Measurements from ENCODE around the gene EPHA1.
"Not testable (repeated sequence)": the region's sequence is repeated elsewhere in the genome, so short reads cannot be mapped to it uniquely, and the experiment has no call there.

EPHA1 gene

DNA sequence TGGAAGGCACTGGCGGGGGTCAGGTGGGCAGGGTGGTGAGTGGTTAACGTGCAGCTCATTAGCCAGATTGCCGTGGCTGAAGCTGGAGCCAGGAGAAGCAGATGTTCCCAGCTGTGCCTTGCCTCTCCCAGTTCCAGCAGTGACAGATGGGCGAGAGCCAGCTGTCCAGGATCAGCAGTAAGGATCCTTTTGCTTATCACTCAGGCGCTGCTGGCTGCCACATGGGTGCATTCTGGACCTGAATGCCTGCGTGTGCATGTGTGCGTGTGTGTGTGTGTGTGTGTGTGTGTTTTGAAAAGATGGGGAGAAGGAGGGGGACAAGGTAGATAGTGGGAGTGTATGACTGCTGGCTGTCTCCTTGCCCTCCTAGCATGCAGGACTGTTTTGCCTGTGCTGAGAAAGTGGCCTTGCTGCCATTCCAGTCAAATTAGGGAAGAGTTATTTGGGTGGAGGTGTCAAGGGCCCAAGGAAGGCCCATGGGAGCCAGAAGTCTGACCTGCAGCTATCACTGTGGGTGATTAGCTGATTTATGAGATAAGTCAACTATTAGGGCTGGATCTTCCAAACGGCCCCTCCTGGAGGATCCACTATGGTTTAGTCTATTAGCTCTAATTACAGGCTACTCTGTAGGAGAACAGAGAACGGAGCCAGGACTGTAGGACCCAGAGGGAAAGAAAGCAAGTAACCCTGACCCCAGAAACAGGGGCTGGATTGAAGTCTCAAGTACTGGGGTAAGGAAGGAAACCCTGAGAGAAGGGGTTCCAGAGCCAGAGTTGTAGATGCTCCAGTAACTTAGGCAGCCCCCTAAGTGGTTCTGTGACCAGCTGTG lies 3.3 kb downstream of the EPHA1 start:
- ChIA-PET POLR2A (ENCODE audit: low non-redundant PET) (interaction anchor here (1.1 kb wide), 1 partner anchor 17 kb away, joined by 3 read pairs; no protein-coding TSS in a partner anchor), CTCF (interaction anchor here (0.6 to 0.7 kb wide), 2 partner anchors 10 to 409 kb away, joined by 3 to 5 read pairs; no protein-coding TSS in a partner anchor)

DNA sequence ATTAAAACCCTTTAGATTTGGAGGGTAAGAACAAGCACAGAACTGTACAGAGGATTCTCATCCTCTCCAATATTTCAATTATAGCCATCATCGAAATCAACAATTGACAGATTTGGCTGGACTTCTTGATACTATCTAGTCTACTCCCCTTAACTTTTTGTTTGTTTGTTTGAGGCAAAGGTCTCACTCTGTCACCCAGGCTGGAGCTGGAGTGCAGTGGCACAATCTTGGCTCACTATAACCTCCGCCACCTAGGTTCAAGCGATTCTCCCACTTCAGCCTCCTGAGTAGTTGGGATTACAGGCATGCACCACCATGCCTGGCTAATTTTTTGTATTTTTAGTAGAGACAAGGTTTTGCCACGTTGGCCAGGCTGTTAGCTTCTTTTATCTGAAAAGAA lies 6.4 kb downstream of the EPHA1 start:
- DNase-seq (ENCODE audit: low spot score); CTCF ChIA-PET; H3K27ac ChIP-seq; POLR2A ChIA-PET (ENCODE audit: low non-redundant PET): not testable (repeated sequence)

More for the DNA sequence above, 3.3 kb downstream of the EPHA1 start:
- H3K27ac ChIP-seq: no peak overlapping the region
- no peak for DNase-seq (ENCODE audit: low spot score)
- TF ChIP-seq, protein P1, sequence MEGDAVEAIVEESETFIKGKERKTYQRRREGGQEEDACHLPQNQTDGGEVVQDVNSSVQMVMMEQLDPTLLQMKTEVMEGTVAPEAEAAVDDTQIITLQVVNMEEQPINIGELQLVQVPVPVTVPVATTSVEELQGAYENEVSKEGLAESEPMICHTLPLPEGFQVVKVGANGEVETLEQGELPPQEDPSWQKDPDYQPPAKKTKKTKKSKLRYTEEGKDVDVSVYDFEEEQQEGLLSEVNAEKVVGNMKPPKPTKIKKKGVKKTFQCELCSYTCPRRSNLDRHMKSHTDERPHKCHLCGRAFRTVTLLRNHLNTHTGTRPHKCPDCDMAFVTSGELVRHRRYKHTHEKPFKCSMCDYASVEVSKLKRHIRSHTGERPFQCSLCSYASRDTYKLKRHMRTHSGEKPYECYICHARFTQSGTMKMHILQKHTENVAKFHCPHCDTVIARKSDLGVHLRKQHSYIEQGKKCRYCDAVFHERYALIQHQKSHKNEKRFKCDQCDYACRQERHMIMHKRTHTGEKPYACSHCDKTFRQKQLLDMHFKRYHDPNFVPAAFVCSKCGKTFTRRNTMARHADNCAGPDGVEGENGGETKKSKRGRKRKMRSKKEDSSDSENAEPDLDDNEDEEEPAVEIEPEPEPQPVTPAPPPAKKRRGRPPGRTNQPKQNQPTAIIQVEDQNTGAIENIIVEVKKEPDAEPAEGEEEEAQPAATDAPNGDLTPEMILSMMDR (conservative IDR thresholded peaks at IDR 0.05; ENCODE audit: low read depth): no peak

DNA sequence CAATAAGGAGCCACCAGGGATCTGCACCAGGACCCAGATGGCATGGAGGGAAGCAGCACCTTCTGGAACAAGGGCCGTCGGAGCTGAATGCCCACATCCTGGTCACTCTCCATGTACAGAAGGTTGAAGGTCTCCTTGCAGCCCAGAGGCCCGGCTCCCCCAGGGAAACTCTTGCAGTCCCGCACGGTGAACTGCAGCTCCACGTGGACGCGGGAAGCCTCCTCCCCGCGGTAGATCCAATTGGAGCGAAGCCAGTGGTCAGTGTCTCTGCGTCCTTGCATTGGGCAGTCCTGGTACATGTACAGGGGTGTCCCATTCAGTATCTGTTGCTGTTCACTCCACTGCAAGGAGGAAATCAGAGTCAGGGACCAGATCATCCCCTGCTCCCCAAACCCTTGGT lies 7.4 kb downstream of the EPHA1 start:
- POLR2A ChIA-PET (ENCODE audit: low non-redundant PET): no interaction called here
- no peak overlapping the region for H3K27ac ChIP-seq
- TF ChIP-seq, protein P1 (conservative IDR thresholded peaks at IDR 0.05; ENCODE audit: low read depth): no peak
- DNase-seq (ENCODE audit: low spot score): no peak
- CTCF ChIA-PET: no interaction called here

DNA sequence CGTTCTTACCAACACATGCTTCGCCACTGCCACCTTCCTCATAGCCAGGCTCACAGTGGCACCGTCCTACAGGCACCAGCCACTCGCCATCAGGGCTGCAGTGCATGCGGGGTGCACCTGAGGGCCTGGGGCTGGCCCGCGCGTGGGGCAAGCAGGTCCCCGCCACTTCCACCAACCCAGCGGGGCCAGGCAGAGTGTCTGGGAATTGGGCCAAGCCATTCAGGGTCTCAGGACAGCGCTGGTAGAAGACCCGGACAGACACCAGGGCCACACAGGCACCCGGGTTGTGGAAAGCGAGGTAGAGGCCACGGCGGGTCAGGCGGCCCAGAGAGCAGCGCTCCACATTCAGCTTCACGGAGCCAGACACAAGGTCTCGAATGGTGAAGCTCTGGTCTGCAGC lies 9.0 kb downstream of the EPHA1 start:
- no peak overlapping the region for H3K27ac ChIP-seq
- no peak for DNase-seq (ENCODE audit: low spot score)
- ChIA-PET CTCF (no interaction called here), POLR2A (ENCODE audit: low non-redundant PET) (no interaction called here)
- TF ChIP-seq, protein P1 (conservative IDR thresholded peaks at IDR 0.05; ENCODE audit: low read depth): no peak

DNA sequence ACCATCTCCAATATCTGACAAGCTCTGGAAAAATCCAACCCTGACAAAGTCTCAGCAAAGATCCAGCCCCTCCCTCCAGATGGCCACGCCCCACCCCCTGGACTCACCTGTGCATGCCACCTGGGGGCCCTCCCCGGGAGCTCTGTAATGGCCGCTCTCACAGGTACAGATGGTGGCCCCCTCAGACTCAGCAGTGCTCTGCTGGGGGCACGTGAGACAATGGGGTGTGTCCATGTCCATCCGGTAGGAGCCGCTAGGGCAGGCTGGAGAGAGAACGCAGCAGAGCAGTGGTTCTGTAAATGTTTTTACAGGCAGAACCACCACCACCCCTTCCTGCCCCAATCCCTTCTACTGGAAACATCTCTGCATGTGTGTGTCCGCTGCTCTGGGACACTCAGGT lies 9.5 kb downstream of the EPHA1 start:
- TF ChIP-seq, protein P1 (conservative IDR thresholded peaks at IDR 0.05; ENCODE audit: low read depth): no peak
- ChIA-PET POLR2A (ENCODE audit: low non-redundant PET) (no interaction called here), CTCF (no interaction called here)
- no peak overlapping the region for H3K27ac ChIP-seq
- no peak for DNase-seq (ENCODE audit: low spot score)

DNA sequence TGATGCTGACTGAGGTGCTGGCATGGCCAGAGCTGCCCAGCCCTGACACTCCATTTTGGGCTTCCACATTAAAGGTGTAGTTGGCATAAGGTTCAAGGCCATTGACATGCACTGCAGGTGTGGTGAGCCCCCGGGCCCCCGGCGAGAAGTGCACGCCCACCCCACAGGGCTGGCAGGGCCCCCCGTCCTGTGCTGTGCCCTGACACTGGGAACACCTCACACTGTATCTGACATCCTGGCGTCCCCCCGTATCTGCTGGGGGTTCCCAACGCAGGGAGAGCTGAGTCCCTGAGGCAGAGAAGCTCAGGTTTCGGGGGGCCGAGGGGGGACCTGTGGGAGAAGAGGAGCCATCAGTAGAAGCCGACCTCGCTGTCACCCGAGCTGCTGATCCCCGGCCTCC lies 10.0 kb downstream of the EPHA1 start:
- TF ChIP-seq, protein P1 (conservative IDR thresholded peaks at IDR 0.05; ENCODE audit: low read depth): no peak
- ChIA-PET CTCF (no interaction called here), POLR2A (ENCODE audit: low non-redundant PET) (no interaction called here)
- DNase-seq (ENCODE audit: low spot score): no peak
- no peak overlapping the region for H3K27ac ChIP-seq

DNA sequence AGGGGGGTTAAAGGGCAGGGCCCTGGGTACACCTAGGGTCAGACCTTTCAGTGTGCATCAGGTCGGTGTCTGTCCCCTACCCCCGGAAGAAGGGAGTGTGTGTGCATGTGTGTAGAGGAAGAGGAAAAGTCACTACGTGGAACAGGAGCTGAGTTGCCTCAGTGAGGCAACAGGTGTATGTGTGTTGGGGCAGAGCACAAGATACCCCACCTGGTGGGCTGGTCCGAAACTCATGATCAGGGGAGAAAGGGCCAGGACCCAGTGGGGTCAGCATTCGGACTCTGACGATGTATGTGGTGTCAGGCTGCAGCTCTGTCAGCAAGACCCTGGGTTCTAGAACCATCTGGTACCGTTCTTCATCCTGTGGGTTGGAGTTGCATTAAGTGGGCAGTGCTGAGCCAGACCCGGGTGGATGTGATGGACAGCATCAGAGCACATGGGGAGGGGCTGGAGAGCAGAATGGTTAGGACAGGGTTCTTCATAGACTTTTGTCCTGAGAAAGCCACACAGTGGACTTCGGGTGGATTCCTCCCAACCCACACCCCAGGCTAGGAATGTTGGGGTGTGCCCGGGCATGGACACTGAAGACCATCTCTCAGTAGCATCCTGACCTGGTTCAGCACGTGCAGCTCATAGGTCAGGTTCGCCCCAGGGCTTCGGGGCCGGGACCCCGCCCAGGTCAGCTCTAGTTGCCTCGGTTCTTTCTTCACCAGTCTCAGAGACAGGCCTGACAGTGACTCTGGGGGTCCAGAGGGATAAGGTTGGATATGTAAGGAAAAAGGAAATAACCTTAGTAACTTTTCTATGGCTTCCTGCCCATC lies 10.7 kb downstream of the EPHA1 start:
- DNase-seq (ENCODE audit: low spot score): no peak
- H3K27ac ChIP-seq: no peak overlapping the region
- TF ChIP-seq, protein P1 (conservative IDR thresholded peaks at IDR 0.05; ENCODE audit: low read depth): no peak
- ChIA-PET CTCF (no interaction called here), POLR2A (ENCODE audit: low non-redundant PET) (no interaction called here)
